Adrenal gland (tissue), 5 donors: ENCODE measurements around the gene A3GALT2.

Source experiments
- CTCF ChIP-seq, 6 experiments: fragments of 450-650 bp in 4 of 6; fragments of 200-600 bp in 2 of 6; sonication (generic) in 1 of 6; IDR thresholded peaks; 1 replicate in 5 of 6; 2 replicates in 1 of 6; pipeline versions ENCODE4 v1.5.1 to v1.8.0; 2016 to 2021; ENCODE audit warnings: antibody characterized with exemption in 6 of 6, mild to moderate bottlenecking in 2 of 6, moderate library complexity in 1 of 6
- POLR2A ChIP-seq, 2 donors: fragments of 450-650 bp; IDR thresholded peaks; one replicate each; pipeline ENCODE4 v1.6.1; 2017; ENCODE audit warnings: antibody characterized with exemption in 2 of 2, mild to moderate bottlenecking in 2 of 2, moderate library complexity in 1 of 2
- donor health status: DM: no; HTN: no; CAD: no.

- no peak for TF ChIP-seq CTCF (IDR thresholded peaks at IDR 0.05)
- TF ChIP-seq POLR2A (IDR thresholded peaks at IDR 0.05): peak; percentile 15 to 55
Measured at GRCh38 chr1:33334081-33334552, 13.2 kb upstream of the A3GALT2 start.
